ENCODE results near the gene DMRTA2.
"Not testable (repeated sequence)": the region's sequence is repeated elsewhere in the genome, so short reads cannot be mapped to it uniquely, and the experiment has no call there.

The DMRTA2 gene

DNA sequence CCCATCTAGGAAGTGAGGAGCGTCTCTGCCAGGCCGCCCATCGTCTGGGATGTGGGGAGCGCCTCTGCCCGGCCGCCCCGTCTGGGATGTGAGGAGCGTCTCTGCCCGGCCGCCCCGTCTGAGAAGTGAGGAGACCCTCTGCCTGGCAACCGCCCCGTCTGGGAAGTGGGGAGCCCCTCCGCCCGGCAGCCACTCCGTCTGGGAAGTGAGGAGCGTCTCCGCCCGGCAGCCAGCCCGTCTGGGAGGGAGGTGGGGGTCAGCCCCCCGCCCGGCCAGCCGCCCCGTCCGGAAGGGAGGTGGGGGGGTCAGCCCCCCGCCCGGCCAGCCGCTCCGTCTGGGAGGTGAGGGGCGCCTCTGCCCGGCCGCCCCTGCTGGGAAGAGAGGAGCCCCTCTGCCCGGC is 41.7 kb downstream of the DMRTA2 start:
- not testable (repeated sequence) for DNase-seq (ENCODE audit: low read depth)

DNA sequence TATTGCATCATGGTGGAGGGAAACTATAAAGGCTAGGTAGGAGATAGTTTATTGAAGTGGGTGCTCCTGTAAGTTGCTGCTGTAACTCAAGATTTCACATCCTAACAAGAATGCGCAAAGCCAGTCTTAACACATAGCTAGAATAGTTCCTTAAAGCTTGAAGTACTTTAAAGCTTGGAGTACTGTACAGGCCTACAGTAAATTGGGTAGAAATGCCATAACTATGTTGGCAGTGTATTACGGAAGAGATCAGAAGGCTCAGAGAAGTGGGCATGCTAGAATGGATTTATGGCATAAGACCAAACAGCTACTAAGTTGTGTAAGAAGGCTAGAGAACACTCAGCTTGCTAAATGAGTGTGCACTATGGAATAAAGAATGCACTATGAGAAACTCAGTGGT is 44.5 kb downstream of the DMRTA2 start:
- DNase-seq (ENCODE audit: low read depth), result no peak

DNA sequence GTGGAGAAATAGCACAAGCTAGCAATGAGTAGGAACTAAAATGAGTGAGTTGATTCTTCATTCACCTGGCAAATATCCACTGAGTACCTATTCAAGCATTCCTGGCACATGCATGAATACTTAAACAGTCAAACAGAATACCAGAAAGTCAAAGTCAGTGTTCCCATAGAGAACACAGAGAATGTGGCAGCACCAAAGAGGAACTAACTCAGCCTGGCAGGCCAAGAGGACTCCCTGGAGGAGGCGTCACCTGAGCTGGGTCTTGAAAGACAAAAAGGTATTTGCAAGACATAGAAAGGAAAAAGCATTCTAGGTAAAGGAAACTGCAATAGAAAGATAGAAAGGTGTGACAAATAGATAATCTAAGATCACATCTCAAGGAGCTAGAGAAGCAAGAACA is 49.7 kb downstream of the DMRTA2 start:
- DNase-seq (ENCODE audit: low read depth), result no peak

DNA sequence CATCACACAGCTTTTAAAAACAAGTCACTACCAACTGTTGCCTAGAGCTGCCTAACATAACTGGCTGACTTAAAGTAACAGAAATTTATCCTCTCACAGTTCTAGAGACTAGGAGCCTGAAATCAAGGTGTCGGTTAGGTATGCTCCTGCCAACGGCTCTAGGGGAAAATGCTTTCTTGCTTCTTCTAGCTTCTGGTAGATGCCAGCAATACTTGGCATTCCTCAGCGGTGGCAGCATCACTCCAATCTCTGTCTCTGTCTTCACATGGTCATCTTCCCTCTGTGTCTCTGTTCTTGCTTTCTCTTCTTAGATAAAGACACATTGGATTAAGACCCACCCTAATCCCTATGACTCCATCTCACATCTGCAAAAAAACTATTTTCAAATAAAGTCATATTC is 51.5 kb downstream of the DMRTA2 start:
- DNase-seq (ENCODE audit: low read depth), result no peak

GRCh38 chr1:50369830-50370229 is 53.4 kb downstream of the DMRTA2 start:
- DNase-seq (ENCODE audit: low read depth), result no peak

DNA sequence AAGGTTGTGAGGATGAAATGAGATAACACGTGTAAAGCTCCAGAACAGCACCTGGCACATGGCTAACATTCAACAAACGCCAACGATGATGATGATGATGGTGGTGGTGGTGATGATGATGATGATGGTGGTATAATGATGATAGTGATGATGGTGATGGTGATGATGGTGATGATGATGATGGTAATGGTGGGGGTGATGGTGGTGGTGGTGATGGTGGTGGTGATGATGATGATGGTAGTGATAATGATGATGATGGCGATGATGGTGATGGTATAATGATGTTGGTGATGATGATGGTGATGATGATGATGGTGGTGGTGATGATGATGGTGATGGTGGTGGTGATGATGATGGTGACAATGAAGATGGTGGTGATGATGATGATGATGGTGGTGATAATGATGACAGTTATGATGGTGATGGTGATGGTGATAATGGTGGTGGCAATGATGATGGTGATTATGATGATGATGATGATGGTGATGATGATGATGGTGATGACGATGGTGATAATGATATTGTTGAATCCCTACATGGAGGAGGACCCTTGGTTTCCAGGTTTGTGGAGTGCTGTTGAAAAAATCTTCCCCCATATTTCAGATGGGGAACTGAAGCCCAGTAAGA is 54.1 kb downstream of the DMRTA2 start:
- no peak for DNase-seq (ENCODE audit: low read depth)

DNA sequence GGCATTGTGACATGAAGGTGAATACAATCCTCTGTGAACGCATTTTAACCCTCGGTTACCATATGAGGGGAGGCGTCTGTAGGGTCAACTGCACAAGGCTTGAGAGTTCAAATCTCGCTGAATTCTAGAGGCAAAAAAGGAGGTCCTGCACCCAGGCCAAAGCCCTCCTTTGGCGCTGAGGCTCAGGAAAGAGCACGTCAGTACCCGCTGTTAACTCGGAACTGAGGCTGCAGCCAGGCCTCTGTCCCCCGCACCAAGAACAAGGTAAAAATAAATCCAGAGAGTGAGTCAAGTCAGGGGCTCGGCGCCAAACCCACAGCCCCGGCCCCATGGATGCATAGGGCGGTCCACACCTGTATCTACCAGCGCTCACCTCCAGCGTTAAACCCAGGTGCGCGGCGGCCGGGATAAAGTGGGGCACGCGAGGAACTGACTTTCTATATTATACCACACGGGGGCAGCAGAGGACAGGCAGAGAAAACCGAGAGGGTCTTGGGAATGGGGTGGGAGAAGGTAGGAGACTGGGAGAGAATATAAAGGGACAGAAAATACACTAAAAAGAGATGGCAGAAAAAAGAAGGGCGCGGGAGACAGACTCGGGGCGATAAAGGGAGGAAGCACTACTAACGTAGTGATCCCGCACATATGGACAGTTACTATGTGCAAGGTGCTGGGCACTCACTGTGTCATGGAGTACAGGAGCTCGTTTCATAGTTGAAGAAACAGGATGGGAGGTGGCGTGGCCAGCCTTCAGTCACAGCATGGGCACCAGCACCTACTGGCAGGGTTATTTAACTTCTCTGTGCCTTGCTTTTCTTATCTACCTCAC is 54.9 kb downstream of the DMRTA2 start:
- no peak for DNase-seq (ENCODE audit: low read depth)

All from stimulated activated CD8-positive, alpha-beta memory T cell treated with anti-CD3 and anti-CD28 coated beads, Interleukin-4, amount 100 ng/mL, for 24 hours (primary cell).